ENCODE measurements around the gene COMT.

COMT gene

GRCh38 chr22:19960491-19961200 lies 19.1 kb downstream of the COMT start:
- no peak for DNase-seq (ENCODE audit: low spot score)
- TF ChIP-seq CTCF (IDR thresholded peaks at IDR 0.05) = no peak
- no peak overlapping the region for H3K27ac ChIP-seq
- H3K4me3 ChIP-seq = no peak overlapping the region

GRCh38 chr22:19961201-19961580 lies 19.6 kb downstream of the COMT start:
- Histone ChIP-seq H3K4me3 (no peak overlapping the region), H3K27ac (no peak overlapping the region)
- no peak for DNase-seq (ENCODE audit: low spot score)
- TF ChIP-seq CTCF (IDR thresholded peaks at IDR 0.05) = no peak

GRCh38 chr22:19961868-19962245 lies 20.3 kb downstream of the COMT start:
- no peak for TF ChIP-seq CTCF (IDR thresholded peaks at IDR 0.05)
- H3K4me3 ChIP-seq = no peak overlapping the region
- no peak overlapping the region for H3K27ac ChIP-seq
- DNase-seq (ENCODE audit: low spot score) = no peak

GRCh38 chr22:19962246-19962908 lies 20.8 kb downstream of the COMT start:
- peak; percentile 37 for TF ChIP-seq CTCF (IDR thresholded peaks at IDR 0.05)
- H3K27ac ChIP-seq = no peak overlapping the region
- DNase-seq (ENCODE audit: low spot score) = no peak
- H3K4me3 ChIP-seq = no peak overlapping the region

- no peak overlapping the region for H3K27ac ChIP-seq
- H3K4me3 ChIP-seq = no peak overlapping the region
- no peak for DNase-seq (ENCODE audit: low spot score)
- TF ChIP-seq CTCF (IDR thresholded peaks at IDR 0.05) = no peak
Observed at GRCh38 chr22:19962909-19963806, 21.6 kb downstream of the COMT start.

GRCh38 chr22:19963863-19964642 lies 22.5 kb downstream of the COMT start:
- DNase-seq (ENCODE audit: low spot score) = no peak
- TF ChIP-seq CTCF (IDR thresholded peaks at IDR 0.05) = no peak
- no peak overlapping the region for H3K27ac ChIP-seq
- no peak overlapping the region for H3K4me3 ChIP-seq

All from coronary artery (tissue), 2 donors.